C4-2B (cell line): ENCODE measurements around the gene ARL15.

ENCODE experiments used
- CTCF ChIP-seq: fragments of 450-650 bp; conservative IDR thresholded peaks from 2 replicates; pipeline ENCODE4 v1.5.1; 2017; ENCODE audit warnings: mild to moderate bottlenecking
- ZFX ChIP-seq: fragments of 450-650 bp; IDR thresholded peaks from 2 replicates; pipeline ENCODE4 v1.6.1; 2017

- TF ChIP-seq ZFX: no peak
- TF ChIP-seq CTCF: no peak
Observed at GRCh38 chr5:54195701-54196100, 114.7 kb downstream of the ARL15 start.
